Panc1 (cell line): ENCODE data around the gene SFI1. TPM values are rescaled to one million over a fixed set of nuclear protein-coding genes. Genes with fewer than 3 reads are reported as not detected.

Source experiments
- ATAC-seq: fragments of 200-7000 bp; cut with Tn5 transposase; 2 replicates; pipeline ENCODE4 v1.9.1; 2020; ENCODE audit warnings: mild to moderate bottlenecking, moderate library complexity
- BruUV-seq: library from RNA; stranded (reverse); fragments of 400-500 nt; replicated peaks from 2 replicates; lab custom pipeline; 2021; lab: Mats Ljungman, UMichigan
- CTCF ChIA-PET: fragments of 300-600 bp; sonication (Branson Sonifier 250); formaldehyde crosslinking; loops from one replicate; lab custom pipeline; 2022; ENCODE audit warnings: antibody characterized with exemption; lab: Charles Lee
- POLR2A ChIA-PET: fragments of 300-600 bp; sonication (Branson Sonifier 250); formaldehyde crosslinking; loops from one replicate; lab custom pipeline; 2022; ENCODE audit warnings: antibody characterized with exemption; lab: Charles Lee
- DNase-seq: peaks from one replicate; pipeline ENCODE4 v3.0.0-alpha.2; 2010; ENCODE audit warnings: low read depth, low spot score
- H3K27ac ChIP-seq: 2 replicates; pipeline ENCODE4 v1.5.1; 2011; ENCODE audit warnings: mild to moderate bottlenecking, low read length, inconsistent platforms
- H3K27me3 ChIP-seq: fragments of 200-500 bp; sonication (Bioruptor generic); 2 replicates; pipeline ENCODE4 v1.6.0; 2014; ENCODE audit warnings: low read length, inconsistent platforms; ENCODE audit not compliant: control insufficient read depth, insufficient read depth
- H3K36me3 ChIP-seq: fragments of 200-500 bp; sonication (Bioruptor generic); 2 replicates; pipeline ENCODE4 v1.5.1; 2014; ENCODE audit warnings: inconsistent platforms, mild to moderate bottlenecking, low read length, moderate library complexity; ENCODE audit not compliant: control insufficient read depth, insufficient read depth
- H3K4me1 ChIP-seq: 2 replicates; pipeline ENCODE4 v1.5.1; 2011; ENCODE audit warnings: inconsistent platforms, mild to moderate bottlenecking, low read length, moderate library complexity; ENCODE audit not compliant: control insufficient read depth, insufficient read depth
- H3K4me3 ChIP-seq, 2 experiments: 2 replicates each; pipeline ENCODE4 v1.5.1; 2011 to 2012; ENCODE audit warnings: low read depth in 2 of 2, low read length in 2 of 2, mild to moderate bottlenecking in 2 of 2, inconsistent platforms in 1 of 2, moderate library complexity in 1 of 2
- H3K9me3 ChIP-seq: fragments of 200-500 bp; sonication (Bioruptor generic); 2 replicates; pipeline ENCODE4 v1.5.1; 2014; ENCODE audit warnings: low read depth, mild to moderate bottlenecking, inconsistent platforms, low read length, moderate library complexity; ENCODE audit not compliant: control insufficient read depth, insufficient read depth
- CTCF ChIP-seq: fragments of 450-650 bp; IDR thresholded peaks from 2 replicates; pipeline ENCODE4 v1.5.1; 2017; ENCODE audit warnings: mild to moderate bottlenecking
- POLR2AphosphoS5 ChIP-seq: IDR thresholded peaks from 2 replicates; pipeline ENCODE4 v1.6.1; 2012; ENCODE audit warnings: mild to moderate bottlenecking, low read depth, low read length, moderate library complexity
- SIN3A ChIP-seq: IDR thresholded peaks from 2 replicates; pipeline ENCODE4 v1.6.1; 2012; ENCODE audit warnings: low read depth, mild to moderate bottlenecking, low read length, moderate library complexity, borderline replicate concordance; ENCODE audit not compliant: insufficient read depth
- TCF7L2 ChIP-seq: IDR thresholded peaks from 2 replicates; pipeline ENCODE4 v1.6.1; 2011; ENCODE audit warnings: mild to moderate bottlenecking, low read depth, low read length, inconsistent platforms
- in situ Hi-C: cut with HindIII; loops from 2 replicates; pipeline ENCODE4 v1.10.0; 2016; ENCODE audit warnings: low sequenced_read_pairs, low pct_unique_long_range_greater_than_20kb
- intact Hi-C: fragments of 100-400 bp; cut with micrococcal nuclease; formaldehyde crosslinking; loops from one replicate; pipeline ENCODE4 v1.10.0; 2022; ENCODE audit not compliant: unreplicated experiment
- total RNA-seq: library from RNA; stranded (reverse); gene quantifications from one replicate; pipeline ENCODE4 v1.2.1, GENCODE V29; 2021; ENCODE audit not compliant: unreplicated experiment
- TF ChIP-seq, protein P1 (sequence below), 2 experiments: IDR thresholded peaks; 2 replicates each; pipeline ENCODE4 v1.6.1; 2011 to 2012; ENCODE audit warnings: low read depth in 2 of 2, control low read depth in 1 of 2, low read length in 1 of 2, mild to moderate bottlenecking in 1 of 2, moderate library complexity in 1 of 2; ENCODE audit not compliant: insufficient read depth in 1 of 2

Gene SFI1
- total RNA-seq, 1 experiment from 2014 or later = 29.9 TPM

GRCh38 chr22:31486951-31487350, 9.4 kb upstream of the SFI1 start:
- ATAC-seq (no peak), DNase-seq (no peak)
- Histone ChIP-seq H3K9me3 (no peaks in the 10 kb centered on the region), H3K4me1 (peaks cover 16% of the 10 kb centered on the region), H3K4me3 (no peak overlapping the region), H3K27me3 (no peaks in the 10 kb centered on the region), H3K36me3 (peaks cover 22% of the 10 kb centered on the region), H3K27ac (no peak overlapping the region)
- TF ChIP-seq SIN3A (no peak), TCF7L2 (no peak), CTCF (no peak), POLR2AphosphoS5 (no peak)
- TF ChIP-seq, protein P1, sequence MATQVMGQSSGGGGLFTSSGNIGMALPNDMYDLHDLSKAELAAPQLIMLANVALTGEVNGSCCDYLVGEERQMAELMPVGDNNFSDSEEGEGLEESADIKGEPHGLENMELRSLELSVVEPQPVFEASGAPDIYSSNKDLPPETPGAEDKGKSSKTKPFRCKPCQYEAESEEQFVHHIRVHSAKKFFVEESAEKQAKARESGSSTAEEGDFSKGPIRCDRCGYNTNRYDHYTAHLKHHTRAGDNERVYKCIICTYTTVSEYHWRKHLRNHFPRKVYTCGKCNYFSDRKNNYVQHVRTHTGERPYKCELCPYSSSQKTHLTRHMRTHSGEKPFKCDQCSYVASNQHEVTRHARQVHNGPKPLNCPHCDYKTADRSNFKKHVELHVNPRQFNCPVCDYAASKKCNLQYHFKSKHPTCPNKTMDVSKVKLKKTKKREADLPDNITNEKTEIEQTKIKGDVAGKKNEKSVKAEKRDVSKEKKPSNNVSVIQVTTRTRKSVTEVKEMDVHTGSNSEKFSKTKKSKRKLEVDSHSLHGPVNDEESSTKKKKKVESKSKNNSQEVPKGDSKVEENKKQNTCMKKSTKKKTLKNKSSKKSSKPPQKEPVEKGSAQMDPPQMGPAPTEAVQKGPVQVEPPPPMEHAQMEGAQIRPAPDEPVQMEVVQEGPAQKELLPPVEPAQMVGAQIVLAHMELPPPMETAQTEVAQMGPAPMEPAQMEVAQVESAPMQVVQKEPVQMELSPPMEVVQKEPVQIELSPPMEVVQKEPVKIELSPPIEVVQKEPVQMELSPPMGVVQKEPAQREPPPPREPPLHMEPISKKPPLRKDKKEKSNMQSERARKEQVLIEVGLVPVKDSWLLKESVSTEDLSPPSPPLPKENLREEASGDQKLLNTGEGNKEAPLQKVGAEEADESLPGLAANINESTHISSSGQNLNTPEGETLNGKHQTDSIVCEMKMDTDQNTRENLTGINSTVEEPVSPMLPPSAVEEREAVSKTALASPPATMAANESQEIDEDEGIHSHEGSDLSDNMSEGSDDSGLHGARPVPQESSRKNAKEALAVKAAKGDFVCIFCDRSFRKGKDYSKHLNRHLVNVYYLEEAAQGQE (IDR thresholded peaks at IDR 0.05; ENCODE audit: insufficient read depth in 1 of 2, low read depth in 2 of 2, low read length in 1 of 2) = no peak
- CTCF ChIA-PET = no interaction called here
- in situ Hi-C loops = no loop called here
- POLR2A ChIA-PET = interaction anchor here (0.7 kb wide), 1 partner anchor 451 kb away, joined by 5 read pairs; no protein-coding TSS in a partner anchor
- intact Hi-C loops = no loop called here
- no TSS peak for BruUV-seq

GRCh38 chr22:31488346-31488883, 7.9 kb upstream of the SFI1 start:
- H3K4me1 ChIP-seq = peaks cover 16% of the 10 kb centered on the region
- H3K36me3 ChIP-seq = peaks cover 22% of the 10 kb centered on the region
- DNase-seq = no peak
- intact Hi-C loops = no loop called here
- H3K4me3 ChIP-seq = peak overlapping the region; percentile 76 to 85
- no peak for TF ChIP-seq SIN3A
- in situ Hi-C loops = no loop called here
- no peak for ATAC-seq
- POLR2A ChIA-PET = no interaction called here
- no peaks in the 10 kb centered on the region for H3K9me3 ChIP-seq
- peak overlapping the region; percentile 82 for H3K27ac ChIP-seq
- BruUV-seq = no TSS peak
- CTCF ChIA-PET = no interaction called here
- H3K27me3 ChIP-seq = no peaks in the 10 kb centered on the region

DNA sequence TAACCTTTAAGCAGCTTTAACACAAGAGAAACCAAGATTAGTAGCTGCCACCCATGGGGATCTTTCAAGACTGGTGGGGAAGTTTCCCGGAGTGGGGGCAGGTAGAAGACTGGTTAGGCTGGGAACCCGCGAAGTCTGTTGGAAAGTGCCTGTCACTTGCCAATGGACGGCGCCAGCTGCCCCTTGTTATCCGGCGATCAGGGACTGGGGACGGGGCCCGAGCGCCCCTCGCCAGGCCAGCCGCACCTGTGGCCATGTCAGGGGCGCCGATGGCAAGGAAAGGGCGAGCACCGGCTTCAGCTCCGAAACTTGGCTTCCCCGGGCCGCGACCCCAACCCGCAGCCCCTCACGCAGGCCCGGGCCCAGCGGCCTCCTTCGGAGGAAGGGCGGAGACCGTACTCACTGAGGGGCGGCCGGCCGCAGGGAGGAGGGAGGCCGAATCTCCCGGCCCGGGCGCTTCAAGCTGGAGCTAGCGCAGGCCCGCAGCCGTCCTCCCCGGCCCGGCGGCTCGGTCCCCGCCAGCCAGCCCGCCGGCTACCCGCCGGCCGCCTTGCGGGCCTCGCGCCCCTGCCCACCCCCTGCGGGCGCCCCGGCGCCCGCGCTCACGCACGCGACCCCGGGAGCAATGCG, 7.2 kb upstream of the SFI1 start:
- H3K27me3 ChIP-seq = no peaks in the 10 kb centered on the region
- H3K9me3 ChIP-seq = no peaks in the 10 kb centered on the region
- H3K27ac ChIP-seq = peak overlapping the region; percentile 82
- H3K36me3 ChIP-seq = peaks cover 18% of the 10 kb centered on the region
- no peak for TF ChIP-seq TCF7L2
- CTCF ChIA-PET = no interaction called here
- ATAC-seq = peak; percentile 77
- peak overlapping the region; percentile 85 to 96 for H3K4me3 ChIP-seq
- in situ Hi-C loops = no loop called here
- intact Hi-C loops = no loop called here
- DNase-seq = no peak
- H3K4me1 ChIP-seq = peaks cover 16% of the 10 kb centered on the region
- POLR2A ChIA-PET = no interaction called here
- BruUV-seq = no TSS peak
